ENCODE data around the gene NCR3LG1.

DNA sequence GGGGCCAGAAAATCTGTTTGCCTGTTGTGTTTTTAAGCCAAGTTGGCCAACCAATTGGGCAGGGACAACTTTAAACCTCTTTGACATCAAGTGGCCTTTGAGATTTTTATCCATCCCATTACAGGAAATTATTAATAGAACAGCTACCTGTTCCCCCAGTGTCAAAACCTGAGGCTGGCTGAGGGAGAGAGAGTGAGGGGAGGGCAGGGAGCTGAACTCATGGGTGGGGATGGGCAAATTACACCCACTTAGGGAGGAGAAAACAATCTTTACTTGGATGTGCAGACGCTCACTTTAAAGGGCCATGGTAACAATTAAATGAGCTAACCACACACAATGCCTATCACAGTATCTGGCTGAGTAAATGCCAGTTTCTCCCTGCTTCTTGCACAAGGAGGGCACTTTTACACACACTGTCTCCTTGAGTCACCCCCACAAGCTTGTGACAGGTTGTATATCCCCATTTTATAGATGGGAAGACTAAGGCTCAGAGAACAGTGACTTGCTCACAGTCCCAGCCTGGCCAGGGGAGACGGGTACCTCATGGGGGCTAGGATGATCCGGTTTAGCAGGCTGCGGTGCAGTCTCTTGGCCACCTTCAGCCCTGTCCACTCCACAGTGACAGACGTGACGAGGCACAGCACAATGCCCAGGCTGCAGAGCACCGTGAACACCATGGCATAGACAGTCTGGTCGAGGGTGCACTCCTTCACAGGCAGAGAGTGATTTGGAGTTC lies 54.6 kb downstream of the NCR3LG1 start:
- TF ChIP-seq, protein P1, sequence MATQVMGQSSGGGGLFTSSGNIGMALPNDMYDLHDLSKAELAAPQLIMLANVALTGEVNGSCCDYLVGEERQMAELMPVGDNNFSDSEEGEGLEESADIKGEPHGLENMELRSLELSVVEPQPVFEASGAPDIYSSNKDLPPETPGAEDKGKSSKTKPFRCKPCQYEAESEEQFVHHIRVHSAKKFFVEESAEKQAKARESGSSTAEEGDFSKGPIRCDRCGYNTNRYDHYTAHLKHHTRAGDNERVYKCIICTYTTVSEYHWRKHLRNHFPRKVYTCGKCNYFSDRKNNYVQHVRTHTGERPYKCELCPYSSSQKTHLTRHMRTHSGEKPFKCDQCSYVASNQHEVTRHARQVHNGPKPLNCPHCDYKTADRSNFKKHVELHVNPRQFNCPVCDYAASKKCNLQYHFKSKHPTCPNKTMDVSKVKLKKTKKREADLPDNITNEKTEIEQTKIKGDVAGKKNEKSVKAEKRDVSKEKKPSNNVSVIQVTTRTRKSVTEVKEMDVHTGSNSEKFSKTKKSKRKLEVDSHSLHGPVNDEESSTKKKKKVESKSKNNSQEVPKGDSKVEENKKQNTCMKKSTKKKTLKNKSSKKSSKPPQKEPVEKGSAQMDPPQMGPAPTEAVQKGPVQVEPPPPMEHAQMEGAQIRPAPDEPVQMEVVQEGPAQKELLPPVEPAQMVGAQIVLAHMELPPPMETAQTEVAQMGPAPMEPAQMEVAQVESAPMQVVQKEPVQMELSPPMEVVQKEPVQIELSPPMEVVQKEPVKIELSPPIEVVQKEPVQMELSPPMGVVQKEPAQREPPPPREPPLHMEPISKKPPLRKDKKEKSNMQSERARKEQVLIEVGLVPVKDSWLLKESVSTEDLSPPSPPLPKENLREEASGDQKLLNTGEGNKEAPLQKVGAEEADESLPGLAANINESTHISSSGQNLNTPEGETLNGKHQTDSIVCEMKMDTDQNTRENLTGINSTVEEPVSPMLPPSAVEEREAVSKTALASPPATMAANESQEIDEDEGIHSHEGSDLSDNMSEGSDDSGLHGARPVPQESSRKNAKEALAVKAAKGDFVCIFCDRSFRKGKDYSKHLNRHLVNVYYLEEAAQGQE (IDR thresholded peaks at IDR 0.05; ENCODE audit: insufficient read depth in 1 of 2, low read depth in 2 of 2, low read length in 2 of 2), result no peak
- TF ChIP-seq POLR2AphosphoS5 (IDR thresholded peaks at IDR 0.05; ENCODE audit: low read depth, low read length) (no peak), TAF1 (IDR thresholded peaks at IDR 0.05; ENCODE audit: borderline replicate concordance, insufficient read depth, low read length) (no peak)
